HepG2 (cell line): ENCODE data around the gene PIP5KL1. TPM values are rescaled to one million over a fixed set of nuclear protein-coding genes. Genes with fewer than 3 reads are reported as not detected.

ENCODE experiments used
- ATAC-seq: fragments of 200-7000 bp; cut with Tn5 transposase; 3 replicates; pipeline ENCODE4 v1.9.1; 2020; ENCODE audit warnings: mild to moderate bottlenecking, moderate library complexity
- BruUV-seq: library from RNA; stranded (reverse); fragments of 400-500 nt; replicated peaks from 2 replicates; lab custom pipeline; 2021; lab: Mats Ljungman, UMichigan
- CTCF ChIA-PET: fragments of 300-600 bp; formaldehyde crosslinking; extraction: SDS; loops from one replicate; lab custom pipeline; 2021; ENCODE audit warnings: low total read pairs, inconsistent platforms, low intra/inter-chr PET ratio; lab: Yijun Ruan, JAX
- POLR2A ChIA-PET: fragments of 350-600 bp; sonication (Branson Sonifier 250); formaldehyde crosslinking; loops from one replicate; lab custom pipeline; 2020; ENCODE audit warnings: antibody characterized with exemption, inconsistent platforms; lab: Yijun Ruan, JAX
- DNase-seq: peaks from one replicate; pipeline ENCODE4 v3.0.0-alpha.2; 2015; ENCODE audit warnings: low spot score
- FAIRE-seq: peaks from 3 replicates; lab custom pipeline; 2011; peaks lifted over from hg19 to GRCh38; lab: Jason Lieb, UNC
- H2AFZ ChIP-seq: one replicate; pipeline ENCODE4 v1.6.1; 2011; ENCODE audit warnings: low read length, inconsistent platforms
- H3K27ac ChIP-seq: fragments of 300-600 bp; 3 replicates; pipeline ENCODE4 v1.8.0; 2011; ENCODE audit warnings: mixed run types, mild to moderate bottlenecking, mixed read lengths, low read length, inconsistent platforms; ENCODE audit not compliant: insufficient read depth; ENCODE audit errors: extremely low read length
- H3K27me3 ChIP-seq, 2 experiments: fragments of 200-600 bp in 1 of 2; 2 replicates in 1 of 2; 3 replicates in 1 of 2; pipeline versions ENCODE4 v1.6.0 to v1.8.0; 2011; ENCODE audit warnings: low read length in 2 of 2, mild to moderate bottlenecking in 2 of 2, moderate library complexity in 2 of 2, inconsistent platforms in 1 of 2; ENCODE audit not compliant: insufficient read depth in 2 of 2, control insufficient read depth in 1 of 2
- H3K36me3 ChIP-seq, 2 experiments: fragments of 200-600 bp in 1 of 2; replicated peaks in 1 of 2; 2 replicates in 1 of 2; 3 replicates in 1 of 2; pipeline versions ENCODE4 v1.5.1 to v1.8.0; 2011; ENCODE audit warnings: low read length in 2 of 2, inconsistent platforms in 1 of 2; ENCODE audit not compliant: insufficient read depth in 2 of 2, control insufficient read depth in 1 of 2
- H3K4me1 ChIP-seq: 2 replicates; pipeline ENCODE4 v1.5.1; 2012; ENCODE audit warnings: low read length, inconsistent platforms; ENCODE audit not compliant: insufficient read depth
- H3K4me2 ChIP-seq: 2 replicates; pipeline ENCODE4 v1.6.0; 2011; ENCODE audit warnings: low read depth, low read length, inconsistent platforms
- H3K4me3 ChIP-seq, 3 experiments: fragments of 200-600 bp in 1 of 3; sonication (generic), shearing (Covaris generic) in 1 of 3; replicated peaks in 1 of 3; 2 replicates each; pipeline ENCODE4 v1.5.1; 2011 to 2016; ENCODE audit warnings: low read length in 3 of 3, inconsistent platforms in 2 of 3, low read depth in 2 of 3, mild to moderate bottlenecking in 2 of 3, control low read depth in 1 of 3, mixed read lengths in 1 of 3; ENCODE audit not compliant: insufficient read depth in 1 of 3
- H3K79me2 ChIP-seq: one replicate; pipeline ENCODE4 v1.6.1; 2011; ENCODE audit warnings: low read length, inconsistent platforms; ENCODE audit not compliant: insufficient read depth
- H3K9ac ChIP-seq: 2 replicates; pipeline ENCODE4 v1.6.0; 2011; ENCODE audit warnings: mild to moderate bottlenecking, low read depth, low read length, inconsistent platforms; ENCODE audit not compliant: insufficient read depth
- H3K9me3 ChIP-seq: 2 replicates; pipeline ENCODE4 v1.5.1; 2012; ENCODE audit warnings: mild to moderate bottlenecking, low read length
- H4K20me1 ChIP-seq: 2 replicates; pipeline ENCODE4 v1.6.0; 2011; ENCODE audit warnings: inconsistent platforms, mild to moderate bottlenecking, low read length, moderate library complexity; ENCODE audit not compliant: insufficient read depth
- NONO ChIP-seq, 2 experiments: fragments of 450-650 bp in 1 of 2; sonication (generic) in 1 of 2; formaldehyde crosslinking in 1 of 2; IDR thresholded peaks in 1 of 2; conservative IDR thresholded peaks in 1 of 2; 2 replicates each; pipeline versions ENCODE4 v1.6.1 to v1.8.0; 2017 to 2022; ENCODE audit warnings: mild to moderate bottlenecking in 1 of 2, missing genetic modification reagents in 1 of 2, moderate library complexity in 1 of 2
- RFX1 ChIP-seq: fragments of 450-650 bp; IDR thresholded peaks from 2 replicates; pipeline ENCODE4 v1.6.1; 2017
- ZFP36L2 ChIP-seq: sonication (generic); formaldehyde crosslinking; IDR thresholded peaks from 2 replicates; pipeline ENCODE4 v1.4.0; 2020; ENCODE audit warnings: missing genetic modification reagents
- ZSCAN30 ChIP-seq: sonication (generic); formaldehyde crosslinking; IDR thresholded peaks from 2 replicates; pipeline ENCODE4 v1.5.0; 2020; ENCODE audit warnings: mild to moderate bottlenecking, missing genetic modification reagents
- WGBS: methylation state at CpG from one replicate; pipeline ENCODE4 v1.1.6; 2017; ENCODE audit warnings: low lambda C conversion rate; 5-methylcytosine and 5-hydroxymethylcytosine counted together
- in situ Hi-C: cut with HindIII; loops from 2 replicates; pipeline ENCODE4 v1.10.0; 2017; ENCODE audit warnings: low pct_unique_long_range_greater_than_20kb; ENCODE audit not compliant: extremely low pct_ligation_motif_present
- intact Hi-C: fragments of 100-400 bp; cut with micrococcal nuclease; formaldehyde crosslinking; loops from one replicate; pipeline ENCODE4 v1.10.0; 2022; ENCODE audit not compliant: unreplicated experiment
- polyA plus RNA-seq, 8 experiments: library from polyadenylated mRNA; depleted of rRNA in 3 of 8; stranded (reverse) in 7 of 8; unstranded in 1 of 8; fragments of >200 nt; fragmentation: Illumina TruSeq in 4 of 8; extraction: Trizol in 4 of 8; gene quantifications; 2 replicates each; pipeline versions ENCODE4 v1.2.1 to v1.2.3, GENCODE V29; 2011 to 2016; ENCODE audit warnings: low read depth in 4 of 8, missing spikeins in 1 of 8, mixed read lengths in 1 of 8; ENCODE audit not compliant: insufficient read depth in 1 of 8
- total RNA-seq, 5 experiments: library from RNA; depleted of rRNA; stranded (reverse); fragments of >200 nt; fragmentation: Illumina TruSeq; extraction: Trizol; gene quantifications; 2 replicates each; pipeline ENCODE4 v1.2.3, GENCODE V29; 2016; ENCODE audit warnings: low read depth in 1 of 5

PIP5KL1 gene
- total and polyA plus RNA-seq, 2 of the 13 experiments (the other 11 are each of a cell fraction or from before 2014, with no cell fraction given) = 0.20 to 0.49 TPM

GRCh38 chr9:127873223-127873691 is 57.3 kb downstream of the PIP5KL1 start:
- Histone ChIP-seq H4K20me1 (no peaks in the 10 kb centered on the region), H3K4me3 (no peak overlapping the region), H3K27ac (no peak overlapping the region), H3K79me2 (no peaks in the 10 kb centered on the region), H3K4me2 (no peak overlapping the region), H3K27me3 (no peaks in the 10 kb centered on the region), H3K36me3 (no peaks in the 10 kb centered on the region; a peak in 1 of 5 replicates), H2AFZ (no peak overlapping the region), H3K4me1 (peaks cover 39% of the 10 kb centered on the region), H3K9ac (no peak overlapping the region), H3K9me3 (no peaks in the 10 kb centered on the region)
- FAIRE-seq (no peak), ATAC-seq (no peak), DNase-seq (no peak)
- POLR2A ChIA-PET = no interaction called here
- in situ Hi-C loops = loop anchor here (5.0 kb wide), 1 partner anchor 44 kb away; the partner anchor contains the start of gene ST6GALNAC4
- BruUV-seq = no TSS peak
- WGBS = 20% methylated on average over 1 of the region's 19 CpGs
- intact Hi-C loops = no loop called here
- TF ChIP-seq RFX1 (0 out of 2 replicates have a peak, but pooled peaks have one; percentile 30), ZFP36L2 (CRISPR knock-in tag) (no peak)
- CTCF ChIA-PET = no interaction called here

- Histone ChIP-seq H2AFZ (no peak overlapping the region), H3K9me3 (no peaks in the 10 kb centered on the region), H3K36me3 (no peaks in the 10 kb centered on the region; a peak in 1 of 5 replicates), H3K9ac (no peak overlapping the region), H3K79me2 (no peaks in the 10 kb centered on the region), H3K4me2 (no peak overlapping the region), H3K27ac (no peak overlapping the region), H3K27me3 (no peaks in the 10 kb centered on the region), H3K4me1 (peaks cover 33% of the 10 kb centered on the region)
- intact Hi-C loops = no loop called here
- DNase-seq (no peak), ATAC-seq (no peak), FAIRE-seq (no peak)
- in situ Hi-C loops = loop anchor here (5.0 kb wide), 1 partner anchor 45 kb away; the partner anchor contains the start of gene ST6GALNAC4
- ChIA-PET CTCF (no interaction called here), POLR2A (no interaction called here)
- 92% methylated on average over 11 of the region's 20 CpGs for WGBS
- BruUV-seq = no TSS peak
- TF ChIP-seq NONO (IDR thresholded peaks at IDR 0.05) = no peak
- TF ChIP-seq NONO (CRISPR knock-in tag; conservative IDR thresholded peaks at IDR 0.05) = no peak
- TF ChIP-seq ZSCAN30 (CRISPR knock-in tag) = no peak
- TF ChIP-seq, all 625 proteins: peak for 0
- Histone ChIP-seq H3K4me3 (no peak overlapping the region), H4K20me1 (no peaks in the 10 kb centered on the region)
Observed at GRCh38 chr9:127872369-127873222, 58.0 kb downstream of the PIP5KL1 start.
